Limb (tissue), 2 donors: Measurements from ENCODE around the gene N4BP2L2.

ENCODE experiments used
- DNase-seq, 2 donors: peaks; one replicate each; pipeline ENCODE4 v3.0.0-alpha.2; 2016; ENCODE audit errors: extremely low spot score in 2 of 2

Gene N4BP2L2

GRCh38 chr13:32530841-32531253 lies 7.7 kb downstream of the N4BP2L2 start:
- DNase-seq = peak in 1 of 2 donors; percentile 16

- no peak for DNase-seq
Observed at GRCh38 chr13:32528358-32528757, 10.2 kb downstream of the N4BP2L2 start.

DNA sequence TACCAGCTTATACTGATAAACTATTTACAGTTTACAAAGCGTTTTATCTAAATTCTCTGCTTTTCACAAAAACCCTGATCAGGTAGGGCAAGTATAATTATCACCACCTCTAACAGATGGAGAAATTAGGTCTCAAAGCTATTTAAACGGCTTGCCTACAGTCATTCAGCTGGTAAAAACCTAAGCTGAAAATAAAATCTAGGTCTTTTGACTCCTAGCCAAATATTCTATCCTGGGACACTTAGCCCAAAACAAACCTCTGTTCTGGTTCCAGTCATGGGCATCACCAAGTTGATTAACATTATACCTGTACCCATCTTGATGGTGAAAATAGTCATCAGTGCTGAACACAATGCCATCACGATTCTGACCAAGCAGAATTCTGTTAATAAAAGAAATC lies 11.4 kb downstream of the N4BP2L2 start:
- DNase-seq = no peak

- DNase-seq = no peak
Observed at GRCh38 chr13:32525766-32526165, 12.8 kb downstream of the N4BP2L2 start.

DNA sequence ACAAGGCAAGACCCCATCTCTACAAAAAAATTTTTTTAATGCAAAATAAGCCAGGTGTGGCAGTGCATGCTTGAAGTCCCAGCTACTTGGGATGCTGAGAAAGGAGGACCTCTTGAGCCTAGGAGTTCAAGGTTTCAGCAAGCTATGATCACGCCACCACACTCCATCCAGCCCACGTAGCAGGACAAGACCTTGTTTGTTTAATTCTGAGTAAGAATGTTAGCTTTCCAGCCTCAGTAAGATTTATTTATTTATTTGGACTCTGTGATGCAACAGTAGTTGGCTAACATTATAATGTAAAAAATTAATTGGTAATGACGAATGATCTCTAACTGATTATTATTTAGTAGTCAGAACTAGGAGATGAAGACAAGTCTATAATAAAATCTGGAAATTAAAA lies 23.3 kb downstream of the N4BP2L2 start:
- DNase-seq = no peak

DNA sequence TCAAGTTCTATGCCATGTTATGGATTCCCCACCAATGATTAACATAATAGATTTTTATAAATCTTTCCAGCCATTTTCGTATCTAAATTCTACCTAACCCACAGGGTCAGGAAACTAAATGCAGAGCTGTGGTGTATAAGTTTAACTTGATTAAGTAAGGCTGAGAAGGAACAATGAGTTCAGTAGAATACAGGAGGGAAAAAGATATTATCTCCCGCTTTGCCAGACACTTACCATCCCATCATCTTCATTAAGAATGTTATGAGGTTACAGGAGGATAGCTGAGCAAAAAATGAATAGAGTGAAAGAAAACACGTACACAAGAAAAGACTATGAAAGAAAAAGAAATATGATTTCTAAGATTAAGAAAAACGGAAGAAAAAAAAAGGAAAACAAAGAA lies 27.1 kb downstream of the N4BP2L2 start:
- DNase-seq = no peak

DNA sequence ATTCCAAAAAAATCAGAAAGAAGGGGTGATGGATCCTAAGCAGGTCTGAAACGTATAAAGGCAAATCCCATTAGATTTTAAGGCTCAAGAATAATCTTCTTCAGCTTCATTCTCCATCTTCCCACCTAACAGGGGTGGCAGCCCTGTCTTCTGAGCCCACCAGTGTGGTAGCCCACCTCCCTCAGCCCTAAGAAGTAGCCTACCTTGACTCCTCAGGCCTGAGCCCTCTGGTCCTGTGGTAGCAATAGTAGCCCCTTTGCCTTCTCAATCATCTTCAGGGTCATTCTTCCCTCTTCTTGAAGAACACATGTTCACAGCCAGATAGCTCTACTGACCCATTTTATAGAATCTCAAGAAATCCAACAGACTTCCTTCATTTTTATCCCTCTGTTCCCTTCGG lies 33.7 kb downstream of the N4BP2L2 start:
- no peak for DNase-seq

GRCh38 chr13:32504263-32504662 lies 34.3 kb downstream of the N4BP2L2 start:
- no peak for DNase-seq

GRCh38 chr13:32503727-32504126 lies 34.9 kb downstream of the N4BP2L2 start:
- DNase-seq = no peak

- no peak for DNase-seq
Observed at GRCh38 chr13:32501064-32501463, 37.5 kb downstream of the N4BP2L2 start.

DNA sequence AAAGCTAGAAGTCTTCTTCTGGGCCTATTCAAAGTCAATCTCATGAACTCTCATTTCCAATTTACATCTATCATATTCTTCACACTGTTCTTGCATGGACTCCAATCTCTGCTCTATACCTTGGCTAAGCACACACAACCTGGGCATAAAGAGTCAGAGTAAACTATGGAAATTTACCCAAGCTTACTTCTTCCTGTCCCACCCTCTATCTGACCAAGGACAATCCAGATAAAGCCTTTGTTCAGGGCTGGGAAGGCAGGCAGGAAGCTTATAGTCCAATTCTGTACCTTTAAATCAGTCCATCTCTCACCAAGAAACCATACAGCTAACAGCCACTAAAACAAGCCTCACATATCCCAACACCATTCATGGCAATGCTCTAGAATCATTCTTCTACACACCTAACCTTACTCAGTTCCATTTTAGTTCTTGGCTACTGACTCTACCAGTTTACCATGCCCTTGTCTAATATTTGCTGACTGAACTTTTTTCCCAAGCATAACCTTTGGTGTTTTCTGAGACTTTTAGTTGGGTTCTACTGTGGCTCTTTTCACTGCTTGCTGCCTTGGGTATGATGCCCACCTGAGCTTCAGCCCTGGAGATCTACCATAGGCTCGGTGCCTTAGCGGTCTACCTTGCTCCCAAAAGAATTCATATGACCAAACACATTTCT lies 38.9 kb downstream of the N4BP2L2 start:
- no peak for DNase-seq

GRCh38 chr13:32497589-32497988 lies 41.0 kb downstream of the N4BP2L2 start:
- no peak for DNase-seq

GRCh38 chr13:32496599-32497160 lies 41.9 kb downstream of the N4BP2L2 start:
- DNase-seq = no peak

GRCh38 chr13:32495841-32496240 lies 42.8 kb downstream of the N4BP2L2 start:
- DNase-seq = no peak

DNA sequence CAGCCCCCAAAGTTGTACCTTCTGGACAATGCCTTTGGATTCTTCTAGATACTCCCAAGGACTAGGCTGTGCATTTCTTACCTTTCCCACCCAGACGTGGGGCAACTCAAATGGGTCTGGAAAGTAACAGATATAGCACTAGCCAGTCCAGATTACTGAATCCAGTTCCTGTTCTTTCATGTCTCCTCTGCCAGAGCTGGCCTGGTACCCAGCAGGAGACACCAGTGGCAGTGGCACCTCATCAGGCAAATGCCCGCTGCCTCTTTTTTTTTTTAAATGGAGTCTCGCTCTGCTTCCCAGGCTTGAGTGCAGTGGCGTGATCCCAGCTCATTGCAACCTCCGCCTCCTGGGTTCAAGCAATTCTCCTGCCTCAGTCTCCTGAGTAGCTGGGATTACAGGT lies 43.2 kb downstream of the N4BP2L2 start:
- DNase-seq = no peak

GRCh38 chr13:32491028-32491427 lies 47.6 kb downstream of the N4BP2L2 start:
- no peak for DNase-seq

DNA sequence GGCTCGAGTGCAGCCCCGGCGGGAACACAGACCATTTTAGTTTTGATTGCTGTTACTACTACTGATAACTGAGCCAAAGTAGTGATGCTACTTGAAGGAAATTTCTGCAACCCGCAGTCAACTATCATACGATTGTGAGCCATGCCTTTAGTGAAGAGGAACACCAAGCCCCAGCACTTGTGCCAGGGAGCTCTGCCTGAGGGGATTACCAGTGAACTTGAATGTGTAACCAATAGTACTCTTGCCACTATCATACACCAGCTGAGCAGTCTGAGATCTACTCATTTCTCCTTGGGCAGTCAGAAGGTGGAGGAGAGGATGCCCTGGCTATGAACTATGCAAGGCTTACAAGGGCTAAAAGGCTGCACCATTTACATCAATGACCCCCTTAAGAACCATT lies 61.7 kb downstream of the N4BP2L2 start:
- DNase-seq = no peak

- DNase-seq = no peak
Observed at GRCh38 chr13:32476021-32476731, 62.4 kb downstream of the N4BP2L2 start.

DNA sequence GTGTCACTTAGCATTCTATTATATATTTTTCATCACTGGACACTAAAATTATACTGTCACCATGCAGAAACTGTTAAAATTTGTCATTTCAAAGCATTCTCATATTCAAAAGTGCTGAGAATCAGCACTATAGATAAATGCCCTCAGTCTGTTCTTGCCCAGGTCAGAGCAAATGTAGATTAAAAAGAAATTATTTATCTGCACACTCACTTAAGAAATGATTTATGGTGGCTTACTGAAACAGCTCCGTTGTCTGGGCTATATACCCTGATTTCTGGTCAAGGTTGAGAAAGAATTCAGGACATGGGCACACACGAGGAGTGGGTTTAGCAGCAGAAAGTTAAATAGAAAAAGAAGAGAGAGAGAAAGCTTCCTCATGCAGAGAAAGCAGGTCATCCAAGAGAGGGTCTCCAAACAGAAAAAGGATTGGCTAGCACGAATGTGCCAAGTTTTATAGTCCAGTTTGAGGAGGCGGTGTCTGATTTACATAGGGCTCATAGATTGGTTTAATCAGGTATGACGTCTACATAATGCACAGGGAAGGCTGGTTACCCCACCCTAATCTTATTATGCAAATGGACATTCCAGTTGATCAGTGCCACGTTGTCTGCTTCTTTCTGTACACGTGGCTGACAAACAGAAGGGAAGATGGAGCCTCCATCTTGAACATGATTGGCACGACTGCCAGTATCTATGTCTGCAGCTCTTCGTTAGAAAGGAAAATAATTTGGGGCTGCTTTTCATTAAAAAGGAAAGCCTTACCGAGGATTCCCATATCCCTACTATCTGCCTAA lies 63.4 kb downstream of the N4BP2L2 start:
- DNase-seq = no peak

- no peak for DNase-seq
Observed at GRCh38 chr13:32473650-32474049, 64.9 kb downstream of the N4BP2L2 start.

GRCh38 chr13:32472194-32472621 lies 66.4 kb downstream of the N4BP2L2 start:
- no peak for DNase-seq
